Keratinocyte (primary cell): ENCODE measurements around the gene EPHX1. TPM values are rescaled to one million over a fixed set of nuclear protein-coding genes. Genes with fewer than 3 reads are reported as not detected.
"Not testable (repeated sequence)": the region's sequence is repeated elsewhere in the genome, so short reads cannot be mapped to it uniquely, and the experiment has no call there.

ENCODE experiments used
- DNase-seq: peaks from one replicate; pipeline ENCODE4 v3.0.0-alpha.2; 2011; ENCODE audit warnings: low read depth, missing footprints, low spot score
- FAIRE-seq: peaks from 2 replicates; lab custom pipeline; 2011; peaks lifted over from hg19 to GRCh38; lab: Jason Lieb, UNC
- H2AFZ ChIP-seq: 2 replicates; pipeline ENCODE4 v1.6.0; 2012; ENCODE audit warnings: low read length, control low read depth, inconsistent platforms; ENCODE audit not compliant: control insufficient read depth
- H3K27ac ChIP-seq: 2 replicates; pipeline ENCODE4 v1.5.1; 2011; ENCODE audit warnings: low read length; ENCODE audit not compliant: control insufficient read depth, insufficient read depth
- H3K27me3 ChIP-seq: 3 replicates; pipeline ENCODE4 v1.6.0; 2011; ENCODE audit warnings: low read length; ENCODE audit not compliant: control insufficient read depth, insufficient read depth; ENCODE audit errors: extremely low read depth
- H3K36me3 ChIP-seq, 2 experiments: 2 replicates in 1 of 2; 3 replicates in 1 of 2; pipeline ENCODE4 v1.5.1; 2011; ENCODE audit warnings: low read length in 2 of 2, mild to moderate bottlenecking in 1 of 2; ENCODE audit not compliant: control insufficient read depth in 2 of 2, insufficient read depth in 2 of 2; ENCODE audit errors: extremely low read depth in 1 of 2
- H3K4me1 ChIP-seq: 3 replicates; pipeline ENCODE4 v1.5.1; 2011; ENCODE audit warnings: low read length; ENCODE audit not compliant: control insufficient read depth, insufficient read depth; ENCODE audit errors: extremely low read depth
- H3K4me2 ChIP-seq: 3 replicates; pipeline ENCODE4 v1.6.0; 2011; ENCODE audit warnings: low read depth, low read length; ENCODE audit not compliant: control insufficient read depth, insufficient read depth; ENCODE audit errors: extremely low read depth
- H3K4me3 ChIP-seq, 3 experiments: fragments of 200-600 bp in 1 of 3; sonication (generic) in 1 of 3; 2 replicates in 2 of 3; 3 replicates in 1 of 3; pipeline ENCODE4 v1.5.1; 2011 to 2016; ENCODE audit warnings: low read length in 3 of 3, mild to moderate bottlenecking in 3 of 3, control low read depth in 2 of 3, inconsistent platforms in 1 of 3, low read depth in 1 of 3, mixed read lengths in 1 of 3, mixed run types in 1 of 3, moderate library complexity in 1 of 3; ENCODE audit not compliant: control insufficient read depth in 2 of 3, insufficient read depth in 2 of 3; ENCODE audit errors: extremely low read depth in 1 of 3
- H3K79me2 ChIP-seq: 2 replicates; pipeline ENCODE4 v1.6.0; 2012; ENCODE audit warnings: low read length; ENCODE audit not compliant: control insufficient read depth, insufficient read depth
- H3K9ac ChIP-seq: 3 replicates; pipeline ENCODE4 v1.6.0; 2011; ENCODE audit warnings: low read length; ENCODE audit not compliant: control insufficient read depth, insufficient read depth; ENCODE audit errors: extremely low read depth
- H3K9me1 ChIP-seq: 3 replicates; pipeline ENCODE4 v1.6.0; 2011; ENCODE audit warnings: low read length; ENCODE audit not compliant: control insufficient read depth, insufficient read depth; ENCODE audit errors: extremely low read depth
- H3K9me3 ChIP-seq: 2 replicates; pipeline ENCODE4 v1.5.1; 2012; ENCODE audit warnings: low read depth, low read length; ENCODE audit not compliant: control insufficient read depth
- H4K20me1 ChIP-seq: 3 replicates; pipeline ENCODE4 v1.6.0; 2011; ENCODE audit warnings: low read length; ENCODE audit not compliant: control insufficient read depth, insufficient read depth; ENCODE audit errors: extremely low read depth
- EZH2 ChIP-seq: IDR thresholded peaks from one replicate; pipeline ENCODE4 v1.6.1; 2012; ENCODE audit warnings: inconsistent platforms, mild to moderate bottlenecking, low read length, moderate library complexity
- dilution Hi-C: fragments of 300-500 bp; cut with MboI; formaldehyde crosslinking; loops from one replicate; pipeline ENCODE4 v1.7.0; 2020; ENCODE audit warnings: low sequenced_read_pairs; ENCODE audit not compliant: extremely low pct_ligation_motif_present
- polyA plus RNA-seq, 5 experiments: library from polyadenylated mRNA; depleted of rRNA in 3 of 5; stranded (reverse) in 3 of 5; stranded (forward) in 1 of 5; unstranded in 1 of 5; fragments of >200 nt; gene quantifications; 1 replicate in 1 of 5; 2 replicates in 3 of 5; 3 replicates in 1 of 5; pipeline versions ENCODE4 v1.2.1 to v1.2.3, GENCODE V29; 2011 to 2012; ENCODE audit warnings: missing spikeins in 2 of 5, low read depth in 1 of 5, low replicate concordance in 1 of 5
- TF ChIP-seq, protein P1 (sequence below), 3 experiments: IDR thresholded peaks in 1 of 3; conservative IDR thresholded peaks in 1 of 3; optimal IDR thresholded peaks in 1 of 3; 2 replicates in 2 of 3; 3 replicates in 1 of 3; pipeline versions ENCODE3 to v1.5.1; 2011; ENCODE audit warnings: low read length in 3 of 3, mild to moderate bottlenecking in 3 of 3, moderate library complexity in 2 of 3, control low read depth in 1 of 3, inconsistent platforms in 1 of 3; ENCODE audit not compliant: insufficient read depth in 2 of 3; ENCODE audit errors: extremely low read depth in 1 of 3

The EPHX1 gene
- polyA plus RNA-seq, 1 donor (not counting 4 experiments of a cell fraction or from before 2014, with no cell fraction given): 6.4 TPM

DNA sequence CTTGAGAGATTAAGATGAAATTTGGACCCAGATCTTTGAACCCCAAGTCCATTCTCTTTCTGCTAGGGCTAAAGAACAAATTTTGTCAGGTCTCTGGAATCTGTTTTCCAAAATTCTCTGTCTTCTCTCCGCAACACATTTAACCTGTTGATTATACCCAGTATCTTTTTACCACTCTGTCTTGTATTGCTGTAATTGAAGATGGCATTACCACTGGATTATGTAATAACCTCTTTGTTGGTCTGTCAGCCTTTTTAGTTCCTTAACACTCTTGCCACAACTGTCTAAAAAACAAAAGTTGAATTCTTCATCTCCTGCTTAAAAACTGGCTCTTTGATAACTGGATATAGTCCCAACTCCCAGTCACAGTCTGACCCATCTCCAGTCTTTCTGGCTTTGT lies 29.3 kb upstream of the EPHX1 start:
- dilution Hi-C loops: no loop called here
- peaks cover 5 to 14% of the 10 kb centered on the region in 2 experiments for H3K36me3 ChIP-seq
- H3K79me2 ChIP-seq: peaks cover 64% of the 10 kb centered on the region
- peak overlapping the region; percentile 4 for H3K4me2 ChIP-seq
- H3K4me1 ChIP-seq: peaks cover 15% of the 10 kb centered on the region
- no peaks in the 10 kb centered on the region for H3K27me3 ChIP-seq
- no peak overlapping the region for H2AFZ ChIP-seq
- peaks cover 2% of the 10 kb centered on the region for H3K9me1 ChIP-seq
- no peaks in the 10 kb centered on the region for H3K9me3 ChIP-seq
- no peak overlapping the region for H3K27ac ChIP-seq
- FAIRE-seq (no peak), DNase-seq (no peak)
- H4K20me1 ChIP-seq: peaks cover 9% of the 10 kb centered on the region
- H3K9ac ChIP-seq: no peak overlapping the region
- TF ChIP-seq EZH2: no peak
- TF ChIP-seq, protein P1, sequence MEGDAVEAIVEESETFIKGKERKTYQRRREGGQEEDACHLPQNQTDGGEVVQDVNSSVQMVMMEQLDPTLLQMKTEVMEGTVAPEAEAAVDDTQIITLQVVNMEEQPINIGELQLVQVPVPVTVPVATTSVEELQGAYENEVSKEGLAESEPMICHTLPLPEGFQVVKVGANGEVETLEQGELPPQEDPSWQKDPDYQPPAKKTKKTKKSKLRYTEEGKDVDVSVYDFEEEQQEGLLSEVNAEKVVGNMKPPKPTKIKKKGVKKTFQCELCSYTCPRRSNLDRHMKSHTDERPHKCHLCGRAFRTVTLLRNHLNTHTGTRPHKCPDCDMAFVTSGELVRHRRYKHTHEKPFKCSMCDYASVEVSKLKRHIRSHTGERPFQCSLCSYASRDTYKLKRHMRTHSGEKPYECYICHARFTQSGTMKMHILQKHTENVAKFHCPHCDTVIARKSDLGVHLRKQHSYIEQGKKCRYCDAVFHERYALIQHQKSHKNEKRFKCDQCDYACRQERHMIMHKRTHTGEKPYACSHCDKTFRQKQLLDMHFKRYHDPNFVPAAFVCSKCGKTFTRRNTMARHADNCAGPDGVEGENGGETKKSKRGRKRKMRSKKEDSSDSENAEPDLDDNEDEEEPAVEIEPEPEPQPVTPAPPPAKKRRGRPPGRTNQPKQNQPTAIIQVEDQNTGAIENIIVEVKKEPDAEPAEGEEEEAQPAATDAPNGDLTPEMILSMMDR (optimal IDR thresholded peaks at IDR 0.05 in 1 of 3, IDR thresholded peaks at IDR 0.05 in 1 of 3, conservative IDR thresholded peaks at IDR 0.05 in 1 of 3; ENCODE audit: extremely low read depth in 1 of 3, insufficient read depth in 2 of 3, low read length in 3 of 3): no peak
- H3K4me3 ChIP-seq: no peak overlapping the region

DNA sequence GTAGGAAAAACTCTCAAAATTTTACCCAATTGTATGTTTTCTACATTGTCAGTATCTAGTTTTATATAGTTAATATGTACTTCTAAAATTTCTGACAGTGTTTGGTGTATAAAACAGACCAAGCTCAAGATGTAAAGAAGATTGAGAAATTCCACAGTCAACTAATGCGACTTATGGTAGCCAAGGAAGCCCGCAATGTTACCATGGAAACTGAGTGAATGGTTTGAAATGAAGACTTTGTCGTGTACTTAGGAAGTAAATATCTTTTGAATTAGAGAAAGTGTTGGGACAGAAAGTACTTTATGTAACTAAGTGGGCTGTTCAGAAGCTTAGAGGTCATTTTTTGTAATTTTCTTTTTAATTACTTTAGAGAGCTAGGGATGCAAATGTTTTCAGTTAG lies 20.8 kb upstream of the EPHX1 start:
- H3K9ac ChIP-seq, DNase-seq, H2AFZ ChIP-seq, H3K4me3 ChIP-seq, H3K4me2 ChIP-seq, H4K20me1 ChIP-seq, H3K4me1 ChIP-seq, H3K27me3 ChIP-seq, H3K27ac ChIP-seq, dilution Hi-C loops, H3K9me3 ChIP-seq, H3K9me1 ChIP-seq: not testable (repeated sequence)
- peaks cover 23% of the 10 kb centered on the region for H3K79me2 ChIP-seq
- peak; percentile 59 for FAIRE-seq
- peaks cover 11 to 19% of the 10 kb centered on the region in 2 experiments for H3K36me3 ChIP-seq

DNA sequence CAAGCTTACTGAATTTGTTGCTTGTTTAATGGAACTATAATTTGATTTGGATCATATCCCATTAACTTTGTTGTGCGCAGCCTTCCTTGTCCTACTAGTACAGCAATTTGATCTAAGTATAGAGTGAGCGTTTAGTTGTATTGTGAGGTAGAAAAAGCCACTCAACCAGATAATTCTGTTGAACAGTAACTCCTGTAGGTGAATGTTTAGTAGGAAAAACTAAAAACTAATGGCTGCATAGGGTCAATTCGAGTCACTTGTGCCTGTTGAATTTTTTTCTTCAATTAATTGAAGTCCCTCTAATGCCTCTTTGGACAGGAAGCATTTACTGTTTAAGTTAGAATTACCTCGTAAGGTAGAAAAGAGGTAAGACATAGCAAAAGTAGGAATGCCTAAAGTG lies 15.0 kb upstream of the EPHX1 start:
- no peak for FAIRE-seq
- dilution Hi-C loops: no loop called here
- Histone ChIP-seq H3K27me3 (no peaks in the 10 kb centered on the region), H3K79me2 (no peaks in the 10 kb centered on the region), H3K9ac (no peak overlapping the region), H3K4me2 (no peak overlapping the region), H3K27ac (no peak overlapping the region), H3K36me3 (peaks cover 0 to 7% of the 10 kb centered on the region in 2 experiments), H3K4me3 (no peak overlapping the region), H3K4me1 (no peaks in the 10 kb centered on the region), H3K9me1 (no peaks in the 10 kb centered on the region), H4K20me1 (no peaks in the 10 kb centered on the region), H2AFZ (no peak overlapping the region), H3K9me3 (no peaks in the 10 kb centered on the region)
- no peak for DNase-seq
- TF ChIP-seq, protein P1 (optimal IDR thresholded peaks at IDR 0.05 in 1 of 3, IDR thresholded peaks at IDR 0.05 in 1 of 3, conservative IDR thresholded peaks at IDR 0.05 in 1 of 3; ENCODE audit: extremely low read depth in 1 of 3, insufficient read depth in 2 of 3, low read length in 3 of 3): no peak
- no peak for TF ChIP-seq EZH2

DNA sequence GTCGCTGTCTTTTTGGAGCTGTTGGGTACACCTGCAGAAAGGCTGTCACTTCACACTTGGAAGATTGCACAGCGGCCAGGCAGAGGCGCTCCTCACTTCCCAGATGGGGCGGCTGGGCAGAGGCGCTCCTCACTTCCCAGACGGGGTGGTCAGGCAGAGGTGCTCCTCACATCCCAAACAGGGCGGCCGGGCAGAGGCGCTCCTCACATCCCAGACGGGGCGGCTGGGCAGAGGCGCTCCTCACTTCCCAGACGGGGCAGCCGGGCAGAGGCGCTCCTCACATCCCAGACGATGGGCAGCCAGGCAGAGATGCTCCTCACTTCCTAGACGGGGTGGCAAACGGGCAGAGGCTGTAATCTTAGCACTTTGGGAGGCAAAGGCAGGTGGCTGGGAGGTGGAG lies 13.8 kb upstream of the EPHX1 start:
- H3K4me3 ChIP-seq, H4K20me1 ChIP-seq, H3K27me3 ChIP-seq, dilution Hi-C loops, H3K4me2 ChIP-seq, H3K4me1 ChIP-seq, H3K9me1 ChIP-seq, FAIRE-seq, H3K27ac ChIP-seq, DNase-seq, H3K79me2 ChIP-seq, H3K9me3 ChIP-seq, H2AFZ ChIP-seq, H3K9ac ChIP-seq, H3K36me3 ChIP-seq: not testable (repeated sequence)
